Measurements from ENCODE around the gene TBX1. TPM values are rescaled to one million over a fixed set of nuclear protein-coding genes. Genes with fewer than 3 reads are reported as not detected.

TBX1 gene
- total and polyA plus RNA-seq, 2 of the 8 experiments (the other 6 are each of a cell fraction or from before 2014, with no cell fraction given): 0.28 TPM; not detected in 1

- TF ChIP-seq SIN3A (conservative IDR thresholded peaks at IDR 0.05 in 1 of 2, IDR thresholded peaks at IDR 0.05 in 1 of 2; ENCODE audit: low read depth in 1 of 2, low read length in 2 of 2): no peak
- peak; percentile 64; the same call in 1 of the 2 replicates for TF ChIP-seq EGR1 (IDR thresholded peaks at IDR 0.05; ENCODE audit: borderline replicate concordance, low read depth, low read length)
- TF ChIP-seq ASH2L (IDR thresholded peaks at IDR 0.05; ENCODE audit: low read length): no peak
- TF ChIP-seq EZH2 (IDR thresholded peaks at IDR 0.05; ENCODE audit: low read depth, low read length, severe bottlenecking): peak; percentile 74
- no peak for TF ChIP-seq KDM4A (IDR thresholded peaks at IDR 0.05; ENCODE audit: low read depth, low read length, severe bottlenecking)
- TF ChIP-seq POLR2AphosphoS5 (IDR thresholded peaks at IDR 0.05; ENCODE audit: low read depth, low read length): no peak
- no peak for TF ChIP-seq POU5F1 (IDR thresholded peaks at IDR 0.05; ENCODE audit: low read depth, low read length)
- no peak for TF ChIP-seq SIX5 (IDR thresholded peaks at IDR 0.05; ENCODE audit: low read depth, low read length)
- no peak for TF ChIP-seq CHD1 (IDR thresholded peaks at IDR 0.05; ENCODE audit: low read depth, low read length)
- TF ChIP-seq HDAC6 (IDR thresholded peaks at IDR 0.05; ENCODE audit: low read depth, low read length): no peak
- TF ChIP-seq TEAD4 (IDR thresholded peaks at IDR 0.05; ENCODE audit: low read depth, low read length): no peak
- no peak for TF ChIP-seq TAF7 (optimal IDR thresholded peaks at IDR 0.05; ENCODE audit: borderline replicate concordance, low read depth, low read length)
- no peak for TF ChIP-seq POLR2A (IDR thresholded peaks at IDR 0.05; ENCODE audit: control extremely low read depth in 1 of 2, low read depth in 2 of 2, low read length in 2 of 2)
Observed at GRCh38 chr22:19755145-19755710, 5.3 kb upstream of the TBX1 start (continued).
